SK-N-SH (cell line): ENCODE results near the gene EXOC3.

Source experiments
- CTCF ChIP-seq: fragments of 200-600 bp; sonication (generic); IDR thresholded peaks from 2 replicates; pipeline ENCODE4 v1.6.1; 2017; ENCODE audit warnings: antibody characterized with exemption, mild to moderate bottlenecking, moderate library complexity
- TF ChIP-seq, protein P1 (sequence below): IDR thresholded peaks from 2 replicates; pipeline ENCODE4 v1.6.1; 2012; ENCODE audit warnings: mild to moderate bottlenecking, low read depth, low read length, moderate library complexity

GRCh38 chr5:454936-455335 is 12.0 kb downstream of the EXOC3 start:
- no peak for TF ChIP-seq CTCF
- TF ChIP-seq, protein P1, sequence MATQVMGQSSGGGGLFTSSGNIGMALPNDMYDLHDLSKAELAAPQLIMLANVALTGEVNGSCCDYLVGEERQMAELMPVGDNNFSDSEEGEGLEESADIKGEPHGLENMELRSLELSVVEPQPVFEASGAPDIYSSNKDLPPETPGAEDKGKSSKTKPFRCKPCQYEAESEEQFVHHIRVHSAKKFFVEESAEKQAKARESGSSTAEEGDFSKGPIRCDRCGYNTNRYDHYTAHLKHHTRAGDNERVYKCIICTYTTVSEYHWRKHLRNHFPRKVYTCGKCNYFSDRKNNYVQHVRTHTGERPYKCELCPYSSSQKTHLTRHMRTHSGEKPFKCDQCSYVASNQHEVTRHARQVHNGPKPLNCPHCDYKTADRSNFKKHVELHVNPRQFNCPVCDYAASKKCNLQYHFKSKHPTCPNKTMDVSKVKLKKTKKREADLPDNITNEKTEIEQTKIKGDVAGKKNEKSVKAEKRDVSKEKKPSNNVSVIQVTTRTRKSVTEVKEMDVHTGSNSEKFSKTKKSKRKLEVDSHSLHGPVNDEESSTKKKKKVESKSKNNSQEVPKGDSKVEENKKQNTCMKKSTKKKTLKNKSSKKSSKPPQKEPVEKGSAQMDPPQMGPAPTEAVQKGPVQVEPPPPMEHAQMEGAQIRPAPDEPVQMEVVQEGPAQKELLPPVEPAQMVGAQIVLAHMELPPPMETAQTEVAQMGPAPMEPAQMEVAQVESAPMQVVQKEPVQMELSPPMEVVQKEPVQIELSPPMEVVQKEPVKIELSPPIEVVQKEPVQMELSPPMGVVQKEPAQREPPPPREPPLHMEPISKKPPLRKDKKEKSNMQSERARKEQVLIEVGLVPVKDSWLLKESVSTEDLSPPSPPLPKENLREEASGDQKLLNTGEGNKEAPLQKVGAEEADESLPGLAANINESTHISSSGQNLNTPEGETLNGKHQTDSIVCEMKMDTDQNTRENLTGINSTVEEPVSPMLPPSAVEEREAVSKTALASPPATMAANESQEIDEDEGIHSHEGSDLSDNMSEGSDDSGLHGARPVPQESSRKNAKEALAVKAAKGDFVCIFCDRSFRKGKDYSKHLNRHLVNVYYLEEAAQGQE = no peak
